Neural progenitor cell (in vitro differentiated cells): Measurements from ENCODE around the gene NME1.

Experiments used
- CTCF ChIP-seq: fragments of 200-600 bp; sonication (generic); IDR thresholded peaks from 2 replicates; pipeline ENCODE4 v1.5.1; 2017; ENCODE audit warnings: antibody characterized with exemption, mild to moderate bottlenecking
- EZH2 ChIP-seq: fragments of 200-600 bp; sonication (generic); IDR thresholded peaks from 2 replicates; pipeline ENCODE4 v1.6.1; 2017; ENCODE audit warnings: antibody characterized with exemption, mild to moderate bottlenecking, moderate library complexity

- no peak for TF ChIP-seq CTCF
- TF ChIP-seq EZH2: no peak
These were observed 17.4 kb downstream of the NME1 start for GRCh38 chr17:51170736-51171135.
